GM20431 (cell line): Measurements from ENCODE around the gene FBLN2.

Experiments used
- in situ Hi-C: fragments of 300-500 bp; cut with MseI, MboI; formaldehyde crosslinking; loops from one replicate; pipeline ENCODE4 v1.15.0; 2020; ENCODE audit warnings: low sequenced_read_pairs; ENCODE audit not compliant: unreplicated experiment

The FBLN2 gene

GRCh38 chr3:13529196-13530112 is 19.5 kb upstream of the FBLN2 start:
- in situ Hi-C loops: no loop called here

GRCh38 chr3:13530241-13531009 is 18.5 kb upstream of the FBLN2 start:
- in situ Hi-C loops: no loop called here

GRCh38 chr3:13532085-13532484 is 16.8 kb upstream of the FBLN2 start:
- in situ Hi-C loops: no loop called here

DNA sequence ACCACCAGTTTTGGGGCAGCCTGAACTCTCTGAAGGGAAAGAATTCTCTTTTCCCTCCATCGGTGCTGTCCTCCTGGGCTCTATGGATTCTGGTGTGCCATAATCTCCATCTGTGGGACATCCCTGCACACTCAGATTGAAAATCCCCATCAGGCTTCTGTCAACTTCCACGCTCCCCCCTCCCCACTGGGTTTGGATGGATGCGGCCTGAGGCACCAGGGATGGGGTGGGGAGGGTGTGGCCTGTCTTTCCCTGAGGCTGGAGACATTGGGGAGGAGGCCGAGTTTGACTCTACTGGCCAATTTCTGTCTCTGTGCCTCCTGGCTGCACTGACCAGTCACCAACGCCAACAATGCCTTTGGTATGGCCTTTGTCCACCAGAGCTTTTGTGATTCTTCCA is 16.3 kb upstream of the FBLN2 start:
- in situ Hi-C loops: no loop called here

DNA sequence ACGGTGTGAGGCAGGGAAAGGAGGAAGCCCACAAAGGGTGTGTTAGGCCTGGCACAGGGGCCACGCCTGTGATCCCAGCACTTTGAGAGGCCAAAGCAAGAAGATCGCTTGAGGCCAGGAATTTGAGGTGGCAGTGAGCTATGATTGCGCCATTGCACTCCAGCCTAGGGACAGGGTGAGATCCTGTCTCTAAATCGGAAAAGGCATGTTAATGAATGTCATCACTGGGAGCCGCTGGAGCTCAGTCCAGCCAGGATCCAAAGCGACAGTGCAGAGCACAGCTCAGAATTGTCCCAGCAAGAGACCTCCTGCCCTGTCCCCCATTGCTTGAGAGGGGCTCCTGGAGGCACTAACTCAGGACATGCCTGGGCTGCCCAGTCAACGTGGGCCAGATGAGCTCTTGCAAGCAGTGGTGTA is 15.0 kb upstream of the FBLN2 start:
- in situ Hi-C loops: no loop called here

GRCh38 chr3:13535526-13535875 is 13.4 kb upstream of the FBLN2 start:
- in situ Hi-C loops: no loop called here

- in situ Hi-C loops: no loop called here
Measured at GRCh38 chr3:13535905-13536304, 13.0 kb upstream of the FBLN2 start.

DNA sequence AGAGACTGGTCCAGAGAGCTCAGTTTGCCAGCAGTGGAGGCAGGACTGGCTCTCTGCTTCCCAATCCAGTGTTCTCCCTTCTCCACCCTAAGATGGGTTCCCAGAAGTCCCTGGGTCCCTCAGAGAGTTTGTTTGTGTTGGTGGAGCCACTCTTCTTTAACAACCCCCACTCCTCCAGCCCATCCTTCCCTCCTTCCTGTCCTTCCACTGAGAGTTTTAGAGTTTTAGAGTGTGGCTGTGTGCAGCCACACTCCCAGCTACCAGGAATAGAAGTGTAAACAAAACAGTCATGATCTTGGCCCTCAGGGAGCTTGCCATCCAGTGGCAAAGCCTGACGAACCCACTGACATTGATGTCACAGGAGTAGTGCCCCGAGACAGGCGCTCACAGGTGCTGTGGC is 12.5 kb upstream of the FBLN2 start:
- in situ Hi-C loops: no loop called here

DNA sequence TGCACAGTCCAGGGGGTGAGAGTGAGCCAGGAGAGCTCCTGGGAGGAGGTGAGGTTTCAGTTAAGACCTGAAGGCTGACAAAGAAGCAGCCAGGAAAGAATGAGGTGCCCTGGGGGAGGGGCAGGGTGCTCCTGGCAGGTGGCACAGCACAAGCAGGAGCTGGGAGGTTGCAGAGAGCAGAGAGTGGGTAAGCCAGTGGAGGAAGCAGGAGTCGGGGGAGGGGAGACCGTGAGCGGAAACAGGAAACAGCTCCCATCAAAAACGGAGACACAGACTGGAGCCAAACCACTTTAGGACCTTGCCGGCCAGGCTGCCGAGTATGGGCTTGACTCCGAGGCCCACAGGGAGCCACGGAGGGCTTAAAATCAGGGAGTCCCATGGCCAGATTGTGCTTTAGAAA is 12.1 kb upstream of the FBLN2 start:
- in situ Hi-C loops: no loop called here

DNA sequence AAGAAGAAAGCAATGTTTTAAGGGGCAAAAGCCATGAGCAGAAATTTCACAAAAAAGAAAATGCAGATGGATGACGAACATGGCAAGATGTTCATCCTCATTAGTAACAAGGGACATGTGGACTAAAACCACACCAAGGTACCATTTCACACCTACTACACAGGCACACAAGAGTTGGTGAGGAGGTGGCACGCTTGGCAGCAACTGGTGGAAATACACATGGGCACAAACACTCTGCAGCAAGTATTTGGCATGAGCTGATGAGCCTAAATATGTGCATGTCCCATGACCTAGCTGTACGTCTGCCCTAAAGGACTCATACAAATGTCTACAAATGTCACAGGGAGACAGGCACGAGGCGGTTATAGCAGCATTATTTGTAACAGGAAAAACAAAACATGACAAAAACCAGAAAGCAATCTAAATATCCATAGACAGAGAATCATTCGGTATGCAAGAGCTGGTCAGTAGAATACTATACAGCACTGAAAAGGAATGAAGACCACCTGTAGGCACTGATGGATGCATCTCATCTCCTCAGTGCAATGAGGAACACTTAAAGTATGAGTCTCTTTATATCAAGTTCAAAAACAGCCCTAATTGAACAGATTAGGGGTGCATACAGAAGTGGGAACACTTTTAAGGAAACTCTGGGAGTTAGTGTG is 11.5 kb upstream of the FBLN2 start:
- in situ Hi-C loops: no loop called here

GRCh38 chr3:13537909-13538296 is 11.0 kb upstream of the FBLN2 start:
- in situ Hi-C loops: no loop called here

DNA sequence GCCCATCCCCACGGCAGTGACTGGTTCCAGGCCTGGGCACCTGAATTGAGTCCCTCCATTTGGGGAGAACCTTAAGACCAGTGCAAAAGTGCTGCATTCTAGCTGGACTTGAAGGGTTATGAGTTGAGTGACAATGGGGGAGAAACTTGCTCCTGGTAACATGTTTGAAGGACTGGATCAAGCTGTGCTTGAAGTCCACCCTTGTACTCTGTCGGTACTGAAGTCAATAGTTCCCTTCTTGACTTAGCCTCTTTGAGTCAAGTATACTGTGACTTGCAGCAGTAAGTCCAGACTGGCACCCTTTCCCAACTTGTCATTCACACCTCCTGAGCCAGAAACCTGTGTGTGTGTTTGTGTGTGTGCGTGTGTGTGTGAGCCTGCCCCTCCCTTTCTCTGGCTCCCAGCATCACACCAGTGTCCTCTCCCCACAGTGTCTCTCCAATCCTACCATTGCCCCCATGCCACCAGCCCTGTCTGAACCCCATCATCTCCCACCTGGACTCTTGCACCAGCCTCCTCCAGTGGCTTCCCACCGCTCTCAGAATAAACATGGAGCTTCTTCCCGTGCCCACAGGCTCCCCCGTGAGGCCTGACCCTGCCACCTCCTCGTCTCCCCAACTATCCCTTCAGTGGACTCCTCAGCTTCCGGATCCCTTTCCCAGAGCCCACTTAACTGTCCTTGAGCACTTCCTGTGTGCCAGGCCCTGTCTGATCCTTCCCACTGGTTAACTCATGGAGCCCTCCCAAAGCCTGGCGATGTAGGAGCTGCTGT is 10.2 kb upstream of the FBLN2 start:
- in situ Hi-C loops: no loop called here

DNA sequence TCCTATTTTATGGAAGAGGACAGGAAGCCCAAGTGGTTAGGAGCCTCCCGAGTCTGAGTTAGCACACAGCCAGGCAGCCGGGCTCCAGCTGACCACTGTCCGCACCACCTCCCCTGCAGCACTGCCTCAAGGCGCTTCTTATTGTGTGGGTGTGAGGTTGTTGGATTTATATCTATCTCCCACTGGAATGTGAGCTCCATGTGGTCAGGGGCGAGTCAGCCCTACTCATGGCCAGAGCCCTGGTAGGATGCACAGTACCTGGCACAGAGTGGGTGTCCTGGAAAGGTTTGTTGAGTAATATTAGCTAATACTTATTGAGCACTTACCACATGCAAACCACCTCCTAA is 9.7 kb upstream of the FBLN2 start:
- in situ Hi-C loops: no loop called here

DNA sequence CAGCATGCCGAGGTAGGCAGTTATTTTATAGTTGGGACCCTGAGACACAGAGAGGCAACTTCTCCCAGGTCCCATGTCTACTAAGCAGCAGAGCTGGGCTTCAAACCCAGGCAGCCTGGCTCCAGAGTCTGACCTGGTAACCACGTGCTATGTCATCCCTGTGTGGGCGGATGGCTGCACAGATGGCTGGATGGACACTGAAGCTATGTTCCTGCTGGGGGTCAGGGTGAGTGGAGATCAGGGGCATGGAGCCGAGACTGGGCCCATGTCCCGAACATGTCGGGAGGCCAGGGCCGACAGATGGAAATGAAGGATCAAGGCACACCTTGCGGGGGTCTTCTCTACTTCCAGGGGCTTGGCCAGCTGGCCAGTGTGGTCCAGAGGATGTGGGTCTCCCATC is 9.3 kb upstream of the FBLN2 start:
- in situ Hi-C loops: no loop called here

- in situ Hi-C loops: no loop called here
Measured at GRCh38 chr3:13540297-13540995, 8.5 kb upstream of the FBLN2 start.

GRCh38 chr3:13541691-13542090 is 7.2 kb upstream of the FBLN2 start:
- in situ Hi-C loops: no loop called here

GRCh38 chr3:13542142-13542541 is 6.8 kb upstream of the FBLN2 start:
- in situ Hi-C loops: no loop called here

- in situ Hi-C loops: no loop called here
Measured at GRCh38 chr3:13543253-13543652, 5.7 kb upstream of the FBLN2 start.

DNA sequence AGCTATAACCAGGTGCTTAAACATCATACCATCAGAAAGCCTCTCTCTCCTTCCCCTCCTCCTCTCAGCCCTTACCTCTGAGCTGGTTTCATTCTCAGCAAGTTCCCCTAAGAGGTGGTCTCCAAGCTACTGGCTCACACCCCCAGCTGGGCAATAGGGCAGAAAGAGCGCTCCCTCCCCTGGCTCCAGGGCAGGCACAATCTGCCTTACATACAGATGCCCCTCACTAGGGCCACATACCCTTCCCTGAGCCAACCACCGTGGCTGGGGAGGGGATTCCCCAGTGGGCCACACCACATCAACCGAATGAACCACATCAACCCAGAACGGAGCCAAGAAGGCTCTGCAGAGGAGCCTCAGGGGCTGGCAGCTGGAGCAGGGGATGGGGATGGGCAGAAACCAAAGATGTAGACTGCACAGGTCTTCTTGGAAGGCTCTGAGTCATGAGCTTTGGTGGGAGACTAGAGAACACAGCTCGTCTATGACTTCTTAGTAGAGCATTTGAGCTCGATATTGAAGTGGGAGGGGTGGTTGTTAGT is 4.6 kb upstream of the FBLN2 start:
- in situ Hi-C loops: no loop called here
